Sigmoid colon (tissue), 4 donors: Measurements from ENCODE around the gene G3BP2.

Experiments used
- EP300 ChIP-seq, 4 donors: sonication (generic); formaldehyde crosslinking; IDR thresholded peaks; one replicate each; pipeline ENCODE4 v1.6.1; 2017; ENCODE audit warnings: antibody characterized with exemption in 4 of 4
- POLR2A ChIP-seq, 2 donors: fragments of 450-650 bp; IDR thresholded peaks; one replicate each; pipeline ENCODE4 v1.6.1; 2016; ENCODE audit warnings: antibody characterized with exemption in 2 of 2, mild to moderate bottlenecking in 2 of 2, moderate library complexity in 2 of 2
- TF ChIP-seq, protein P1 (sequence below), 4 experiments: fragments of 450-650 bp in 3 of 4; fragments of 200-600 bp in 1 of 4; IDR thresholded peaks; one replicate each; pipeline ENCODE4 v1.5.1; 2016 to 2019; ENCODE audit warnings: antibody characterized with exemption in 4 of 4, mild to moderate bottlenecking in 3 of 4, moderate library complexity in 2 of 4

DNA sequence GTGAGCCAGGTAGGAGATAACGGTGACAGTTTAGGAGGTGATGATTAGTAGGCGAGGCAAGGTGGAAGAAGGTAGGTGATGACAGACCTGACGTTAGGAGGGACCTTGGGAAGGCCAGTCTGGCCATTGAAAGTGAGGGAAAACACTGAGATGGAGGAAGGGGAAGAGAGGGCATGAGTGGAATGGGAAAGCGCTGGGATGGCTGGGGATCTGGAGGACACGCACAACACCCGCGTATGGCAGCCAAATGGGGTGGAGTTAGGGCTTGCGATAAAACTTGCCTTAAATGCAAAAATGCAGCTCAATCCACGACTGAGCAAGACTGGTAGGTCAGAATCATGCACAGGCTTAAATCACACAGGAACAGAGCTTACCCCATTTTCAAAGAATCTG lies 42.3 kb downstream of the G3BP2 start:
- TF ChIP-seq POLR2A (IDR thresholded peaks at IDR 0.05) (no peak), EP300 (IDR thresholded peaks at IDR 0.05) (no peak)
- TF ChIP-seq, protein P1, sequence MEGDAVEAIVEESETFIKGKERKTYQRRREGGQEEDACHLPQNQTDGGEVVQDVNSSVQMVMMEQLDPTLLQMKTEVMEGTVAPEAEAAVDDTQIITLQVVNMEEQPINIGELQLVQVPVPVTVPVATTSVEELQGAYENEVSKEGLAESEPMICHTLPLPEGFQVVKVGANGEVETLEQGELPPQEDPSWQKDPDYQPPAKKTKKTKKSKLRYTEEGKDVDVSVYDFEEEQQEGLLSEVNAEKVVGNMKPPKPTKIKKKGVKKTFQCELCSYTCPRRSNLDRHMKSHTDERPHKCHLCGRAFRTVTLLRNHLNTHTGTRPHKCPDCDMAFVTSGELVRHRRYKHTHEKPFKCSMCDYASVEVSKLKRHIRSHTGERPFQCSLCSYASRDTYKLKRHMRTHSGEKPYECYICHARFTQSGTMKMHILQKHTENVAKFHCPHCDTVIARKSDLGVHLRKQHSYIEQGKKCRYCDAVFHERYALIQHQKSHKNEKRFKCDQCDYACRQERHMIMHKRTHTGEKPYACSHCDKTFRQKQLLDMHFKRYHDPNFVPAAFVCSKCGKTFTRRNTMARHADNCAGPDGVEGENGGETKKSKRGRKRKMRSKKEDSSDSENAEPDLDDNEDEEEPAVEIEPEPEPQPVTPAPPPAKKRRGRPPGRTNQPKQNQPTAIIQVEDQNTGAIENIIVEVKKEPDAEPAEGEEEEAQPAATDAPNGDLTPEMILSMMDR (IDR thresholded peaks at IDR 0.05): no peak
